ENCODE measurements around the gene CARNS1.
"Not testable (repeated sequence)": the region's sequence is repeated elsewhere in the genome, so short reads cannot be mapped to it uniquely, and the experiment has no call there.

The CARNS1 gene

DNA sequence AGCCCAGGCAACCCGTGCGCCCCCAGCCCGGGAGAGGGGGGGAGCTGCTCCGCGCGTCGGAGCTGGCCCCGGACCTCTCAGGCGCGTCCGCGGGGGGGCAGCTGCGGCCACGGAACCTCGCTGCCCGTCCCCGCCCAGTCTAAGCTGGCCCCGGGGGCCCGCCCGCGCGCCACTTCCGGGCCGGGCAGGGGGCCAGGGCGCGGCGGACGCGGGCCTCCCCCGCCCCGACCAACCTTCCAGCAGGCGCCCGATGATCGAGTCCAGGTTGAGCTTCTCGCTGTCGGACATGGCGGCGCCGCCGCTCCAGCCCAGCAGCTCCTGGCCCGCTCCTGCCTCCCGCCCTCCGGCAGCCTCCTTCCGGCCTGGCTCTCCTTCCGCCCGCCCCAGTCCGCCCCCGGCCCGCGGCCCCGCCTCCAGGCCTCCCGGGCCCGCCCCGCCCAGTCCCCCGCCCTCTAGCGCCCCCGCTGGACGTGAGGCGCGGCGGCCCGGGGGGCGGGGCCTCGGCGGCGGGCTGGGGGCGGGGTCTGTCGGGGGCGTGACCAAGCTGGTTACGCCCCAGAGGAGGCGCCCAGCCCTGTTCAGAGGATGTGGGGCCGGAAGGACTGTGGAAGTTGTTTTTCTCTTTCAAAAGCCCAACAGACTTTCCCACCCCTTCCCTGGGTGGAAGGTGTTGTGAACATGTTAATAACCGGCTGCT lies 13.8 kb upstream of the CARNS1 start, which contains the start of gene PPP1CA:
Gene PPP1CA (minus strand): TSS at position 364 of the 697 bp plus-strand sequence. CDS start 76 bp downstream, at position 288.
- TF ChIP-seq, protein P1, sequence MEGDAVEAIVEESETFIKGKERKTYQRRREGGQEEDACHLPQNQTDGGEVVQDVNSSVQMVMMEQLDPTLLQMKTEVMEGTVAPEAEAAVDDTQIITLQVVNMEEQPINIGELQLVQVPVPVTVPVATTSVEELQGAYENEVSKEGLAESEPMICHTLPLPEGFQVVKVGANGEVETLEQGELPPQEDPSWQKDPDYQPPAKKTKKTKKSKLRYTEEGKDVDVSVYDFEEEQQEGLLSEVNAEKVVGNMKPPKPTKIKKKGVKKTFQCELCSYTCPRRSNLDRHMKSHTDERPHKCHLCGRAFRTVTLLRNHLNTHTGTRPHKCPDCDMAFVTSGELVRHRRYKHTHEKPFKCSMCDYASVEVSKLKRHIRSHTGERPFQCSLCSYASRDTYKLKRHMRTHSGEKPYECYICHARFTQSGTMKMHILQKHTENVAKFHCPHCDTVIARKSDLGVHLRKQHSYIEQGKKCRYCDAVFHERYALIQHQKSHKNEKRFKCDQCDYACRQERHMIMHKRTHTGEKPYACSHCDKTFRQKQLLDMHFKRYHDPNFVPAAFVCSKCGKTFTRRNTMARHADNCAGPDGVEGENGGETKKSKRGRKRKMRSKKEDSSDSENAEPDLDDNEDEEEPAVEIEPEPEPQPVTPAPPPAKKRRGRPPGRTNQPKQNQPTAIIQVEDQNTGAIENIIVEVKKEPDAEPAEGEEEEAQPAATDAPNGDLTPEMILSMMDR (IDR thresholded peaks at IDR 0.05; ENCODE audit: insufficient read depth, missing control alignments): no peak
- DNase-seq (ENCODE audit: insufficient read length, low spot score) (peak; percentile 98), FAIRE-seq (no peak)

DNA sequence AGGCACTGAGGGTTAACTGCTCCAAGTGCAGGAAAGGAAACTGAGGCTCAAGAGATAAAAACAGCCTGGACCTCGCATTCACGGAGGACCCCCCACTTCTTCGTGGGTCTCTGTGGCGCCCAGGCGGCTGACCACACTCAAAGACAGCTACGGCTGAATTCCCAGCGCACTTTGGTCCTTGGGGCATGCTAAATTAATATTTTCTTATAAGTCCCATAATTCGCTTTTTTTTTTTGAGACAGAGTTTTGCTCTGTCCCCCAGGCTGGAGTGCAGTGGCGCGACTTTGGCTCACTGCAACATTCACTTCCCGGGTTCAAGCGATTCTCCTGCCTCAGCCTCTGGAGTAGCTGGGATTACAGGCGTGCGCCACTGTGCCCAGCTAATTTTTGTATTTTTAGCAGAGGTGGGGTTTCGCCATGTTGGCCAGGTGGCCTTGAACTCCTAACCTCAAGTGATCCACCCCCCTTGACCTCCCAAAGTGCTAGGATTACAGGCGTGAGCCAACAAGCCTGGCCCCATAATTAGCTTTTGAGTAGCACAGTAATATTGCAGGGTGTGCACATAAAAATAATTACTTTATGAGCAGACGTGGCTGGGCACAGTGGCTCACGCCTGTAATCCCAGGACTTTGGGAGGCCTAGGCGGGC lies 13.2 kb upstream of the CARNS1 start:
- DNase-seq (ENCODE audit: insufficient read length, low spot score); FAIRE-seq: not testable (repeated sequence)

DNA sequence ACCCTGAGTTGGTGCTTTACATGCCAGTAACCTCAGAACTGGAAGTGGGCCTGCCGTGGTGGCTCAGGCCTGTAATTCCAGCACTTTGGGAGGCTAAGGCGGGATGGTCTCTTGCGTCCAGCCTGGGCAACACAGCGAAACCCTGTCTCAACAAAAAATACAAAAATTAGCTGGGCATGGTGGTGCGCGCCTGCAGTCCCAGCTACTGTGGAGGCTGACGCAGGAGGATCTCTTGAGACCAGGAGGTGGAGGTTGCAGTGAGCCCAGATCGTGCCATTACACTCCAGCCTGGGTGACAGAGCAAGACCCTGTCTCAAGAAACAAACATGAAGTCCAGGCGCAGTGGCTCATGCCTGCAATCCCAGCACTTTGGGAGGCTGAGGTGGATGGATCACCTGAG lies 12.4 kb upstream of the CARNS1 start:
- DNase-seq (ENCODE audit: insufficient read length, low spot score); FAIRE-seq: not testable (repeated sequence)

DNA sequence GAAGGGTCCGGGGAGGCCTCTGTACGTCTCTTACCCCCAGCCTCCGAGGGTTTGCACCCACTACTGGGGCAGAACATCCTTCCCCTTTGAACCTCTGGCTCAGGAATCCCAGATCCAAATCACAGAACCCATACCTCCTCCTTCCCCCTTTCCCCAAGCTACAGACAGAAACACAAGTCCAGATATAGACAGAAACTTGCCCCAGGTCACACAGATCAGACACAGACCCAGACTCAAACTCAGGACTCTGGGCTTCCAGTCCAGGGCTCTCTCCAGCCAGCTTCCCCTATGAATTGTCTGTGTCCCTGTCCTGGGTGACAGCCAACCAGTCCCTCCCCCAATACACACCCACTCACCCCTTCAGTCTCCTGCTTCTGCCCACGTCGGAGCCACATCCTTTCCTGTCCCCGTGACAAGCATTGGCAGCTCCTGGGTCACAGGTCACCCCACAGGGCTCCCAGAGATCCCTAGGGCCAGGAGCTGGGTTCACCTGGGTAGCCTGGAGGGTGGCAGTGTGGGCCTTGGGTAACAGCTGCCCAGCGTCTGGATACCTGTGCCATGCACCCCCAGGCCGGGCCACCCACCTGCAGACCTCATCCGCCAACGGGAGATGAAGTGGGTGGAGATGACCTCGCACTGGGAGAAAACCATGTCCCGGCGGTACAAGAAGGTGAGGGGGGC lies 10.8 kb upstream of the CARNS1 start:
- TF ChIP-seq, protein P1 (IDR thresholded peaks at IDR 0.05; ENCODE audit: insufficient read depth, missing control alignments): no peak
- FAIRE-seq (no peak), DNase-seq (ENCODE audit: insufficient read length, low spot score) (no peak)

DNA sequence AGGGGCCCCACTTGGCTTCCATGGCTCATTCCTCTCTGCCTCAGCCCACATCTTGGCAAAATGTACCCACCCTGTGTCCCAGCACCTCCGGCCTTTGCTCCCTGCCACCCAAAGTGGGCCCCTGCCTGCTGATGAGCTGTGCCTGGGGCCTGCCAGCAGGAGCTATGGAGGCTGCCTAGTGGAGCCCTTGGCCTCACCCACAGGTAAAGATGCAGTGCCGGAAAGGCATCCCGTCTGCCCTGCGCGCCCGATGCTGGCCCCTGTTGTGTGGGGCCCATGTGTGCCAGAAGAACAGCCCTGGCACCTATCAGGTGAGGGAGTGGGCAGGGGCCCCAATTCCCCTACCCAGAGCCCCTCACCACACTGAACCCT lies 10.3 kb upstream of the CARNS1 start:
- FAIRE-seq (no peak), DNase-seq (ENCODE audit: insufficient read length, low spot score) (no peak)
- TF ChIP-seq, protein P1 (IDR thresholded peaks at IDR 0.05; ENCODE audit: insufficient read depth, missing control alignments): no peak

DNA sequence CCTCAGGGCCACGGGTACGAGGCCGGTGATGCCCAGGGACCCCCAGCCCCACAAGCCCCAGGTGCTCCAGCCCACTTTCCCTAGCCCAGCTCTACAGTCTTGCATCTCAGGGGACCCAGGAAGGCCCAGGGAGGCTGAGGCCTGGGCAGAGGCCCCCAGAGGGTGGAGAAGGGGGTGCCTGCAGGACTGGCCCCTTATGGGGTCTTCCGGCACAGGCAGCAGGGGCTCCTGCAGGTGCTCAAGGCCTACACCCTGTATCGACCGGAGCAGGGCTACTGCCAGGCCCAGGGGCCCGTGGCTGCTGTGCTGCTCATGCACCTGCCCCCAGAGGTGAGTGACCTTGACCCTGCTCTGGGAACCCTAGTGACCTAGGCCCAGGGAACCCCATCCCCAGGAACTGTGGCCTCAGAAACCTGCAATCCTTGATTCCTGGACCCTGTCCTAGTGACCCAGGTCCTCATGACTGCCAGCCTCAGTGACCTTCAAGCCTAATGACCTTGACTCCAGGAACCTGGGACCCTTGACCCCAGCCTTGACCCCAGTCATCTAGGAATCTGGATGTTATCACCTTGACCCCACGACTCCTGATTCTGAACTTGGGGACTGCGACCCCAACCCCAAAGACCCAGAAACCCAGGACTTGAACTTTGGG lies 9.7 kb upstream of the CARNS1 start:
- FAIRE-seq (no peak), DNase-seq (ENCODE audit: insufficient read length, low spot score) (no peak)
- TF ChIP-seq, protein P1 (IDR thresholded peaks at IDR 0.05; ENCODE audit: insufficient read depth, missing control alignments): no peak

DNA sequence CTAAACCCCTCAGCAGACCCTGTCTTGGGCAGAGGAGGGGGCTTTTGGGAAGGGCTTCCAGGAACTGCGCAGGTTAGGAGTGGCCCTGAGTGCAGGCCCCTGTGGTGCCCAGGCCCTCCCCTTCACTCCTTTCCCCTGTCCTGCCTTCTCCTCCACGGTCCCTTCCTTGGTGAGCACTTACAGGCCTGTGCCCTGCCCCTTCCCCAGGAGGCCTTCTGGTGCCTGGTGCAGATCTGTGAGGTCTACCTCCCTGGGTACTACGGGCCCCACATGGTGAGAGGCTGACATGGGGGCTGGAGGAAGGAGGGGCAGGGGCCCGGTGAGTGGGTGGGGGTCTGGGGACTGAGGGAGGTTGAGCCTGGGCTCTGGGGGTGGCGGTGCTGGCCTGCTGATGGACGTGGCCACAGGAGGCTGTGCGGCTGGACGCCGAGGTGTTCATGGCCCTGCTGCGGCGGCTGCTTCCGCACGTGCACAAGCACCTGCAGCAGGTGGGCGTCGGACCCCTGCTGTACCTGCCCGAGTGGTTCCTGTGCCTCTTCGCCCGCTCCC lies 9.0 kb upstream of the CARNS1 start:
- no peak for FAIRE-seq
- TF ChIP-seq, protein P1 (IDR thresholded peaks at IDR 0.05; ENCODE audit: insufficient read depth, missing control alignments): no peak
- DNase-seq (ENCODE audit: insufficient read length, low spot score): no peak
